HG03135 (cell line): ENCODE results near the gene CHMP4A.
A peak's percentile ranks its signal among the peaks of the same experiment; 100 is the strongest.

Source experiments
- ATAC-seq: cut with Tn5 transposase; IDR thresholded peaks from one replicate; pipeline ENCODE4 v1.9.1; 2021; ENCODE audit warnings: mild to moderate bottlenecking, moderate library complexity; ENCODE audit not compliant: unreplicated experiment

The CHMP4A gene

GRCh38 chr14:24198814-24199524 lies 14.3 kb downstream of the CHMP4A start:
- no peak for ATAC-seq

DNA sequence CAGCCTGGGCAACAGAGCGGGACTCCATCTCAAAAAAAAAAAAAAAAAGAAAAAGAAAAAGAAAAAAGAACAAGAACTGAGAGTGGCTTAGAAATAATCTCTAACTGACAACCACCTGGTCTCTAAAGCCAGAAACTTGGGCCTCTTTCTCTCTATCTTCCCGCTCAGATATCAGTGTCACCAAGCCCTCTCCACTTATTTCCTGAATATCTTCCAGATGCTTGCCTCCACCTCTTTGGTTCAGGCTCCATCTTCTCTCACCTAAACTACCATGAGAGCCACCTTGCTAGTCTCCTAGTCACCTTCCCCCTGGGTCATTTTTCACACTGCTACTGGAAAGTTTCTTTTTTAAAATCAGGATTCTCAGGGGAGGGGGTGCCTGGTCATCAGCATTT lies 16.2 kb downstream of the CHMP4A start:
- ATAC-seq: no peak

DNA sequence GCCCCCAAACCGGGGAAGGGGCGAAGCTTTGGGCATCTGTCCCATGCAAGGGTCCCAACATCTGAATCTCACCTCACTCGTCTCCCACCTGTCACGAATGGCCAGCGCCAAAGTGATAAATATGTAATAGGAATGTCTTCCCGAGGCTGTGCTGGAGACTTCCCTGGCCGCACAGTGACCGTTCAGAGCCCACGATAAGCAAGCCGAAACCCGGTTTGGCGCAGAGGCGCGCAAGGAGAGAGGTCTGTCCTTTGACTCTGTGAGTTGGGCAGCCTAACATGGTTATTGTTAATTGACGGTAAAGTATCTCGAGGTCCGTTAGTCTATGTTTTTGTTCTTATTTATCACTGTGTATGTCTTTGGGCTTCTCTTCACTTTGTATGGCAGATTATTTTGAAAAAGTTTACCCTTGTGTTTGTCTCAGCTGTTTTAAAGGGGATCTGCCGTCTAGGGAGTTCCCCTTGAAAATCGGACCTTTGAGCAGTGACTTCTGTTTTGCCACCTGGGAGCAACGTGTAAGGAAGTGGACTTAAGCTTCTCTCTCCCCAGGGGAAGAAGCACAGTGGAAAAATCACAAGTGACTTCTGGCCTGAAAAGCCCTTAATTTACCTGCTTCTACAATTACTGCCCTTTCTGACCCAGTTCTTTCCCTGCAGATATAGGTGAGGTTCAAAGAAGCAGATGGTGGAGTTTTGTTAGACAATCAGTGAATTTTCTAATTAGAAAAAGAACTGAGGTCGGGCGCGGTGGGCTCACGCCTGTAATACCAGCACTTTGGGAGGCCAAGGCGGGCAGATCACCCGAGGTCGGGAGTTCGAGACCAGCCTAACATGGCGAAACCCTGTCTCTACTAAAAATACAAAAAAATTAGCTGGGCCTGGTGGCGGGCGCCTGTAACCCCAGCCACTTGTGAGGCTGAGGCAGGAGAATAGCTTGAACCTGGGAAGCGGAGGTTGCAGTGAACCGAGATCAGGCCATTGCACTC lies 16.9 kb downstream of the CHMP4A start:
- ATAC-seq: no peak

- ATAC-seq: peak; percentile 86
These were observed 17.9 kb downstream of the CHMP4A start, which contains the start of gene TM9SF1 for GRCh38 chr14:24195186-24196070. TSS of gene TM9SF1 (minus strand) at chr14:24195441. CDS start at chr14:24195019, 422 bp downstream.

- ATAC-seq: no peak
These were observed 18.5 kb downstream of the CHMP4A start for GRCh38 chr14:24194873-24195185.

GRCh38 chr14:24194186-24194872 lies 19.0 kb downstream of the CHMP4A start:
- ATAC-seq: no peak

GRCh38 chr14:24192933-24193332 lies 20.4 kb downstream of the CHMP4A start:
- ATAC-seq: no peak

DNA sequence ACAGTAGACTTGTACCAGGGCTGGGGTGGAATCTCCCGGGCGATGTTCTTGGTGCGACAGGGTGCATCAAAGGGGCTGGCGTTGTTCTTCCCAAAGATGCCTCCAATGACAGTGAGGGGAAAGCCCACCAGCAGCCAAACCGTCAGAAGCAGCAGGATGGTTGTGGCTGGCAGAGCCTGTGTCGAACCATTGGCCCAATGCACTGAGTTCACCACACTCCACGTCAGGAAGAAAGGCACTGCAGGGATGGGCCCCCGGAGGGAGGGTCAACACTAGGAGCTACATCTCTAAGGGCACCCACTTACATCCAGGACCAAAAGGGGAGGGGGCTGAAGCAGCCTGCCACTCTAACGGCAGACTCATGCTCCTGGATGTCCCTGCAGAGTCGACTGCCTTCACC lies 22.9 kb downstream of the CHMP4A start:
- no peak for ATAC-seq

- no peak for ATAC-seq
These were observed 23.8 kb downstream of the CHMP4A start for GRCh38 chr14:24189460-24189859.

- no peak for ATAC-seq
These were observed 24.3 kb downstream of the CHMP4A start for GRCh38 chr14:24189059-24189375.

GRCh38 chr14:24188251-24189058 lies 24.8 kb downstream of the CHMP4A start, which contains the start of gene IPO4:
TSS of gene IPO4 (minus strand) at chr14:24188816. CDS start at chr14:24188787, 29 bp downstream.
- ATAC-seq: peak; percentile 82

DNA sequence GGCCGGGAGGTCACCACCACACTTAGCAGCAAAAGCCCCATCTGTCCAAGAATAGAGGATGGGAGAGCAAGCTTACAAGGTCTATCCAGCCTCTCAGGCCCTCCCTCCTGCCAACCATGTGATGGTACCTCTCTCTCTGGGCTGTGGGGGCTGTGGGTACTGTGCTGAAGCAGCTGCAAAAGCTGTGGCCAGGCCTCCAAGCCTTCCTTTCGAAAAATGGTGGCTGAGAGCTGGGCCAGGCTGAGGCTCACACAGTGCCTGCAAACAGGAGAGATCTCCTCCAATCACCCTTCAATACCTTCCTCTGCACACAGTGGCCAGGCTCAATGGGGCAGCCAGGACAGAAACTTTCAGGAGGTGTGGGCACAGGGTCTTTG lies 25.8 kb downstream of the CHMP4A start:
- ATAC-seq: no peak

GRCh38 chr14:24186831-24187538 lies 26.3 kb downstream of the CHMP4A start:
- ATAC-seq: no peak

DNA sequence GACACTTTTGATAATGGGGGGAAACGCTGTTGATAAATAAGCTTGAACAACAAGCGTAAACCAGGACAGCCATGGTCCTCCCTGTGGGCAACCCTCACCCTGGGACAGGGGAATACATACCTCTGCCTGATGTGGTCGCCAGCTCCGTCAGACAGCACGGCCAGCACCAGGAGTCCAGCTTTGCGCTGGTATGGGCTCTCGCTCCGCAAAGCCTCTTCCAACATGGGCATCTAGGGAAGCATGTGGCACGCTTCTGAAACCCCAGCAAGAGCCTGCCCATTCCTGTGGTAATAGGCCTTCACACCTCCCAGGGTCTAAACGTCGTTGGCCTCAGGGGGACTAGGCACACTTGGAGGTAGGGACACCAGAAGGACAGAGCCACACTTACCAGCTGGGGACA lies 27.5 kb downstream of the CHMP4A start:
- no peak for ATAC-seq

DNA sequence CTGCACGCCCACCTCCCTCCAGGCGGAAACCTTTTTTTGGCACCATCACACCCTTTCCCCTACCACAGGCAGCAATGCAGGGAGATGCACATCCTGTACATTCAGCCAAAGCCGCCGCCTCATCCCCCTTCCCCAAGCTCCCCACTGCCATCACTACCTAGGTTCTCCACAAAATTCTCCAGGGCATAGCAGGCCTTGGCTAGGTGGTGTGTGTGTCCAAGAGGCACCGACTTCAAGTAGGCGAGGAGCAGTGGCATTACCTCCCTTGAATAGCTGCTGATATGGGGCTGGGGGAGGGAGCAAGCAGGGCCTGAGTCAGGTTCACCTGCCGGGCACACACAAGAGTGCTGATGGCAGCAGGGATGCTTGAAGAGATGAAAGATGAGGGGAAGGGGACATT lies 28.3 kb downstream of the CHMP4A start:
- no peak for ATAC-seq

- no peak for ATAC-seq
These were observed 29.0 kb downstream of the CHMP4A start for GRCh38 chr14:24184104-24184970.

GRCh38 chr14:24183014-24183481 lies 30.2 kb downstream of the CHMP4A start:
- ATAC-seq: no peak
